Stimulated activated CD4-positive, alpha-beta T cell treated with anti-CD3 and anti-CD28 coated beads, TNF-alpha, amount 100 ng/mL, for 1 hour (primary cell): ENCODE data around the gene NCAPH2.

Source experiments
- DNase-seq, 3 donors: peaks; one replicate each; pipeline ENCODE4 v3.0.0-alpha.2; 2020; ENCODE audit warnings: low read depth in 3 of 3, low spot score in 1 of 3

NCAPH2 gene

GRCh38 chr22:50546326-50547262 is 38.6 kb downstream of the NCAPH2 start:
- DNase-seq: no peak

- DNase-seq: no peak
Observed at GRCh38 chr22:50547263-50547985, 39.4 kb downstream of the NCAPH2 start.

- DNase-seq: no peak
Observed at GRCh38 chr22:50548040-50548920, 40.3 kb downstream of the NCAPH2 start.

- no peak for DNase-seq
Observed at GRCh38 chr22:50548921-50549790, 41.1 kb downstream of the NCAPH2 start.

- DNase-seq: no peak
Observed at GRCh38 chr22:50550395-50550794, 42.4 kb downstream of the NCAPH2 start.

GRCh38 chr22:50551160-50551752 is 43.2 kb downstream of the NCAPH2 start:
- no peak for DNase-seq

GRCh38 chr22:50553310-50553709 is 45.3 kb downstream of the NCAPH2 start:
- no peak for DNase-seq

GRCh38 chr22:50556703-50557102 is 48.7 kb downstream of the NCAPH2 start:
- DNase-seq: no peak

- no peak for DNase-seq
Observed at GRCh38 chr22:50560034-50560433, 52.0 kb downstream of the NCAPH2 start.

GRCh38 chr22:50561401-50562358 is 53.7 kb downstream of the NCAPH2 start:
- no peak for DNase-seq

GRCh38 chr22:50562523-50563412 is 54.7 kb downstream of the NCAPH2 start, which contains the start of gene SYCE3:
Gene SYCE3, minus strand, starts transcription at chr22:50562919. Its CDS starts 6,514 bp downstream, at chr22:50556405.
- peak; percentile 93 to 97 (median 94) for DNase-seq

GRCh38 chr22:50563413-50564160 is 55.6 kb downstream of the NCAPH2 start:
- no peak for DNase-seq

GRCh38 chr22:50564289-50564688 is 56.3 kb downstream of the NCAPH2 start:
- no peak for DNase-seq

GRCh38 chr22:50567721-50568252 is 59.8 kb downstream of the NCAPH2 start:
- no peak for DNase-seq

GRCh38 chr22:50568626-50569025 is 60.6 kb downstream of the NCAPH2 start:
- no peak for DNase-seq

- DNase-seq: no peak
Observed at GRCh38 chr22:50569041-50569459, 61.0 kb downstream of the NCAPH2 start.
